ENCODE data around the gene TMEM156. TPM values are rescaled to one million over a fixed set of nuclear protein-coding genes. Genes with fewer than 3 reads are reported as not detected.

TMEM156 gene
- total and polyA plus RNA-seq, 2 donors (not counting 3 experiments of a cell fraction or from before 2014, with no cell fraction given): 0.39 to 1.00 TPM

- Histone ChIP-seq H3K4me3 (replicated peaks in 1 of 3; ENCODE audit: insufficient read depth in 1 of 3, low read depth in 1 of 3, low read length in 3 of 3) (no peak overlapping the region), H3K4me1 (ENCODE audit: control insufficient read depth, extremely low read depth, insufficient read depth, low read length) (no peaks in the 10 kb centered on the region), H3K9me1 (replicated peaks; ENCODE audit: control insufficient read depth, extremely low read depth, insufficient read depth, low read length) (no peaks in the 10 kb centered on the region), H4K20me1 (replicated peaks; ENCODE audit: control insufficient read depth, extremely low read depth, insufficient read depth, low read length) (no peaks in the 10 kb centered on the region), H3K9me3 (replicated peaks; ENCODE audit: control insufficient read depth, insufficient read depth, low read length) (no peaks in the 10 kb centered on the region), H3K27me3 (ENCODE audit: control insufficient read depth in 2 of 2, insufficient read depth in 2 of 2, low read length in 2 of 2) (no peaks in the 10 kb centered on the region), H3K9ac (replicated peaks; ENCODE audit: extremely low read depth, insufficient read depth, low read length) (no peak overlapping the region), H2AFZ (ENCODE audit: low read depth, low read length) (no peak overlapping the region), H3K36me3 (ENCODE audit: control insufficient read depth in 2 of 2, extremely low read depth in 1 of 2, insufficient read depth in 2 of 2, low read length in 2 of 2) (no peaks in the 10 kb centered on the region), H3K27ac (ENCODE audit: insufficient read depth, low read depth, low read length) (no peak overlapping the region), H3K4me2 (ENCODE audit: insufficient read depth, low read length) (no peak overlapping the region), H3K79me2 (ENCODE audit: control insufficient read depth, insufficient read depth, low read length) (no peaks in the 10 kb centered on the region)
- no peak for TF ChIP-seq CTCF (IDR thresholded peaks at IDR 0.05; ENCODE audit: extremely low read depth in 1 of 2, insufficient read depth in 1 of 2, low read depth in 1 of 2, low read length in 2 of 2)
- no TSS peak for BruUV-seq (replicated peaks)
- DNase-seq (ENCODE audit: low read depth, low spot score) (no peak), FAIRE-seq (no peak)
- ChIA-PET POLR2A (no interaction called here), CTCF (interaction anchor here (0.9 to 1.7 kb wide), 3 partner anchors 9 to 73 kb away, joined by 3 to 5 read pairs (median 4); no protein-coding TSS in a partner anchor)
- dilution Hi-C loops (cut with MboI; ENCODE audit: extremely low pct_ligation_motif_present, low sequenced_read_pairs) (no loop called here), intact Hi-C loops (cut with micrococcal nuclease) (loop anchor here (5.0 kb wide), 1 partner anchor 57 kb away; no protein-coding TSS in a partner anchor)
These were observed 46.7 kb downstream of the TMEM156 start for GRCh38 chr4:38985410-38986100.

GRCh38 chr4:38983787-38984598 is 48.2 kb downstream of the TMEM156 start:
- H4K20me1 ChIP-seq (replicated peaks; ENCODE audit: control insufficient read depth, extremely low read depth, insufficient read depth, low read length): no peaks in the 10 kb centered on the region
- H3K79me2 ChIP-seq (ENCODE audit: control insufficient read depth, insufficient read depth, low read length): no peaks in the 10 kb centered on the region
- H3K9me1 ChIP-seq (replicated peaks; ENCODE audit: control insufficient read depth, extremely low read depth, insufficient read depth, low read length): no peaks in the 10 kb centered on the region
- no peak overlapping the region for H3K9ac ChIP-seq (replicated peaks; ENCODE audit: extremely low read depth, insufficient read depth, low read length)
- no peak overlapping the region for H3K4me2 ChIP-seq (ENCODE audit: insufficient read depth, low read length)
- DNase-seq (ENCODE audit: low read depth, low spot score) (no peak), FAIRE-seq (no peak)
- ChIA-PET POLR2A (no interaction called here), CTCF (interaction anchor here (1.0 kb wide), 1 partner anchor 113 kb away, joined by 3 read pairs; no protein-coding TSS in a partner anchor)
- H3K27me3 ChIP-seq (ENCODE audit: control insufficient read depth in 2 of 2, insufficient read depth in 2 of 2, low read length in 2 of 2): no peaks in the 10 kb centered on the region
- H2AFZ ChIP-seq (ENCODE audit: low read depth, low read length): peak overlapping the region; percentile 29
- H3K4me1 ChIP-seq (ENCODE audit: control insufficient read depth, extremely low read depth, insufficient read depth, low read length): no peaks in the 10 kb centered on the region
- no peak overlapping the region for H3K4me3 ChIP-seq (replicated peaks in 1 of 3; ENCODE audit: insufficient read depth in 1 of 3, low read depth in 1 of 3, low read length in 3 of 3)
- TF ChIP-seq MAX (IDR thresholded peaks at IDR 0.05; ENCODE audit: insufficient read depth, insufficient read length) (no peak), POLR2A (IDR thresholded peaks at IDR 0.05; ENCODE audit: low read depth, low read length) (no peak), GATA2 (IDR thresholded peaks at IDR 0.05; ENCODE audit: insufficient read depth, insufficient read length, low read depth, low read length) (no peak), EZH2 (IDR thresholded peaks at IDR 0.05; ENCODE audit: borderline replicate concordance, low read depth, low read length, severe bottlenecking) (no peak), JUN (IDR thresholded peaks at IDR 0.05; ENCODE audit: borderline replicate concordance, insufficient read depth, insufficient read length, low read depth) (no peak), FOS (IDR thresholded peaks at IDR 0.05; ENCODE audit: borderline replicate concordance, insufficient read depth, low read length) (no peak), CTCF (IDR thresholded peaks at IDR 0.05; ENCODE audit: extremely low read depth in 1 of 2, insufficient read depth in 1 of 2, low read depth in 1 of 2, low read length in 2 of 2) (no peak), POLR2AphosphoS5 (IDR thresholded peaks at IDR 0.05; ENCODE audit: insufficient read depth, low read depth, low read length) (no peak)
- no peaks in the 10 kb centered on the region for H3K36me3 ChIP-seq (ENCODE audit: control insufficient read depth in 2 of 2, extremely low read depth in 1 of 2, insufficient read depth in 2 of 2, low read length in 2 of 2)
- intact Hi-C loops (cut with micrococcal nuclease): no loop called here
- H3K27ac ChIP-seq (ENCODE audit: insufficient read depth, low read depth, low read length): no peak overlapping the region
- H3K9me3 ChIP-seq (replicated peaks; ENCODE audit: control insufficient read depth, insufficient read depth, low read length): no peaks in the 10 kb centered on the region
- dilution Hi-C loops (cut with MboI; ENCODE audit: extremely low pct_ligation_motif_present, low sequenced_read_pairs): no loop called here
- no TSS peak for BruUV-seq (replicated peaks)
